Neural cell (in vitro differentiated cells): ENCODE data around the gene PAPOLA. TPM values are rescaled to one million over a fixed set of nuclear protein-coding genes. Genes with fewer than 3 reads are reported as not detected.

ENCODE experiments used
- H2AFZ ChIP-seq: fragments of 200-600, 300-800 bp; sonication (generic), shearing (Covaris generic); 2 replicates; pipeline ENCODE4 v1.6.0; 2014; ENCODE audit warnings: low read depth, mild to moderate bottlenecking, antibody characterized with exemption, low read length, moderate library complexity
- H3F3A ChIP-seq: fragments of 200-600 bp; shearing (Covaris generic); 2 replicates; pipeline ENCODE4 v1.6.1; 2016; ENCODE audit warnings: mild to moderate bottlenecking, moderate library complexity, mixed read lengths, antibody characterized with exemption, low read length; ENCODE audit not compliant: insufficient read depth, poor library complexity, severe bottlenecking
- H3K27ac ChIP-seq: fragments of 200-600, 300-800 bp; sonication (generic), shearing (Covaris generic); 2 replicates; pipeline ENCODE4 v1.5.1; 2014; ENCODE audit warnings: mild to moderate bottlenecking, low read length, moderate library complexity
- H3K27me3 ChIP-seq: fragments of 300-800, 200-600 bp; sonication (generic), shearing (Covaris generic); 2 replicates; pipeline ENCODE4 v1.6.0; 2014; ENCODE audit warnings: mild to moderate bottlenecking, low read depth, low read length, moderate library complexity; ENCODE audit not compliant: insufficient read depth
- H3K36me3 ChIP-seq: fragments of 300-800, 200-600 bp; sonication (generic), shearing (Covaris generic); 2 replicates; pipeline ENCODE4 v1.5.1; 2014; ENCODE audit warnings: mild to moderate bottlenecking, antibody characterized with exemption, low read length, moderate library complexity; ENCODE audit not compliant: insufficient read depth
- H3K4me2 ChIP-seq: fragments of 300-800, 200-600 bp; sonication (generic), shearing (Covaris generic); 2 replicates; pipeline ENCODE4 v1.6.0; 2014; ENCODE audit warnings: mild to moderate bottlenecking, low read length
- H3K4me3 ChIP-seq: fragments of 300-800, 200-600 bp; sonication (generic), shearing (Covaris generic); 2 replicates; pipeline ENCODE4 v1.5.1; 2014; ENCODE audit warnings: mild to moderate bottlenecking, low read length, moderate library complexity
- H3K79me2 ChIP-seq: fragments of 200-600 bp; shearing (Covaris generic); replicated peaks from 2 replicates; pipeline ENCODE4 v1.6.0; 2014; ENCODE audit warnings: mild to moderate bottlenecking, low read length, moderate library complexity; ENCODE audit not compliant: insufficient read depth
- H3K9ac ChIP-seq: fragments of 300-800, 200-600 bp; sonication (generic), shearing (Covaris generic); 2 replicates; pipeline ENCODE4 v1.6.1; 2016; ENCODE audit warnings: mild to moderate bottlenecking, low read length, mixed read lengths
- H3K9me2 ChIP-seq: fragments of 200-600 bp; shearing (Covaris generic); 2 replicates; pipeline ENCODE4 v1.6.1; 2016; ENCODE audit warnings: mild to moderate bottlenecking, low read length, mixed read lengths; ENCODE audit not compliant: insufficient read depth
- H3K9me3 ChIP-seq: fragments of 200-600, 300-800 bp; sonication (generic), shearing (Covaris generic); 2 replicates; pipeline ENCODE4 v1.6.1; 2016; ENCODE audit warnings: mild to moderate bottlenecking, mixed run types, low read length, moderate library complexity, mixed read lengths
- H4K20me1 ChIP-seq: fragments of 200-600 bp; shearing (Covaris generic); 2 replicates; pipeline ENCODE4 v1.6.1; 2016; ENCODE audit warnings: mild to moderate bottlenecking, mixed run types; ENCODE audit not compliant: insufficient read depth
- EP300 ChIP-seq: fragments of 450-650 bp; conservative IDR thresholded peaks from 2 replicates; pipeline ENCODE4 v1.6.1; 2014; ENCODE audit warnings: antibody characterized with exemption, mild to moderate bottlenecking, moderate library complexity; ENCODE audit not compliant: poor library complexity, severe bottlenecking
- EZH2 ChIP-seq: fragments of 200-600, 300-800 bp; shearing (Covaris generic), sonication (generic); IDR thresholded peaks from 2 replicates; pipeline ENCODE4 v1.6.1; 2014; ENCODE audit warnings: antibody characterized with exemption, low read length, borderline replicate concordance, mild to moderate bottlenecking; ENCODE audit not compliant: insufficient read depth, poor library complexity, severe bottlenecking
- MXI1 ChIP-seq: fragments of 450-650 bp; conservative IDR thresholded peaks from 2 replicates; pipeline ENCODE4 v1.6.1; 2014; ENCODE audit warnings: antibody characterized with exemption, mild to moderate bottlenecking; ENCODE audit not compliant: poor library complexity, severe bottlenecking
- POLR2AphosphoS5 ChIP-seq: IDR thresholded peaks from 2 replicates; pipeline ENCODE4 v1.6.1; 2012
- RAD21 ChIP-seq: fragments of 450-650 bp; conservative IDR thresholded peaks from 2 replicates; pipeline ENCODE4 v1.6.1; 2014; ENCODE audit warnings: antibody characterized with exemption, mild to moderate bottlenecking, moderate library complexity
- SMC3 ChIP-seq: fragments of 450-650 bp; conservative IDR thresholded peaks from 2 replicates; pipeline ENCODE4 v1.6.1; 2014; ENCODE audit warnings: antibody characterized with exemption, mild to moderate bottlenecking, moderate library complexity; ENCODE audit not compliant: poor library complexity
- TAF1 ChIP-seq: IDR thresholded peaks from 2 replicates; pipeline ENCODE4 v1.6.1; 2012; ENCODE audit warnings: low read depth
- polyA plus RNA-seq: library from polyadenylated mRNA; depleted of rRNA; stranded (reverse); fragments of >200 nt; gene quantifications from 2 replicates; pipeline ENCODE4 v1.2.3, GENCODE V29; 2014
- TF ChIP-seq, protein P1 (sequence below): IDR thresholded peaks from 2 replicates; pipeline ENCODE4 v1.6.1; 2012; ENCODE audit warnings: borderline replicate concordance
- TF ChIP-seq, protein P2 (sequence below): fragments of 450-650 bp; IDR thresholded peaks from 2 replicates; pipeline ENCODE4 v1.5.1; 2014; ENCODE audit warnings: antibody characterized with exemption, mild to moderate bottlenecking, moderate library complexity; ENCODE audit not compliant: poor library complexity, severe bottlenecking

Gene PAPOLA
- polyA plus RNA-seq, 1 donor from 2014 or later, result 150 TPM

DNA sequence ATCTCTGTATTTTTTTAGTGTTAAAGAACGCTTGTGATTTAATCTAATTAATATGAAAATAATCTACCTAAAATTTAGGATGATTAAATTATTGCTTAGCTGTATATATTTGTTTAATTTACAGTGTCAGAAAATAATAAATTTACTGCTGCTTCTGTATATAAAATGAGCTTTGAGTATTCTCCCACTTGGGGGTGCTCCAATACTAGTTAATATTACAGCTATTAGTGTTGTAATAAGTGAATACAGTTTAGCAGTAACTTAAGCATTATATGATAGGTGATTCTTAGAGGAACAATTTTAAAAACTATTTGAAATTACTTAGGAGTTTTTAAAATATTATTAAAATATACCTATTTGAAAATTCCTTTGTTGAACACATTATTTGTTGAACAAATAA, 62.2 kb downstream of the PAPOLA start:
- peaks cover 4% of the 10 kb centered on the region for H3K36me3 ChIP-seq
- peaks cover 4% of the 10 kb centered on the region for H3K79me2 ChIP-seq
- H4K20me1 ChIP-seq, result no peaks in the 10 kb centered on the region
- TF ChIP-seq, protein P1, sequence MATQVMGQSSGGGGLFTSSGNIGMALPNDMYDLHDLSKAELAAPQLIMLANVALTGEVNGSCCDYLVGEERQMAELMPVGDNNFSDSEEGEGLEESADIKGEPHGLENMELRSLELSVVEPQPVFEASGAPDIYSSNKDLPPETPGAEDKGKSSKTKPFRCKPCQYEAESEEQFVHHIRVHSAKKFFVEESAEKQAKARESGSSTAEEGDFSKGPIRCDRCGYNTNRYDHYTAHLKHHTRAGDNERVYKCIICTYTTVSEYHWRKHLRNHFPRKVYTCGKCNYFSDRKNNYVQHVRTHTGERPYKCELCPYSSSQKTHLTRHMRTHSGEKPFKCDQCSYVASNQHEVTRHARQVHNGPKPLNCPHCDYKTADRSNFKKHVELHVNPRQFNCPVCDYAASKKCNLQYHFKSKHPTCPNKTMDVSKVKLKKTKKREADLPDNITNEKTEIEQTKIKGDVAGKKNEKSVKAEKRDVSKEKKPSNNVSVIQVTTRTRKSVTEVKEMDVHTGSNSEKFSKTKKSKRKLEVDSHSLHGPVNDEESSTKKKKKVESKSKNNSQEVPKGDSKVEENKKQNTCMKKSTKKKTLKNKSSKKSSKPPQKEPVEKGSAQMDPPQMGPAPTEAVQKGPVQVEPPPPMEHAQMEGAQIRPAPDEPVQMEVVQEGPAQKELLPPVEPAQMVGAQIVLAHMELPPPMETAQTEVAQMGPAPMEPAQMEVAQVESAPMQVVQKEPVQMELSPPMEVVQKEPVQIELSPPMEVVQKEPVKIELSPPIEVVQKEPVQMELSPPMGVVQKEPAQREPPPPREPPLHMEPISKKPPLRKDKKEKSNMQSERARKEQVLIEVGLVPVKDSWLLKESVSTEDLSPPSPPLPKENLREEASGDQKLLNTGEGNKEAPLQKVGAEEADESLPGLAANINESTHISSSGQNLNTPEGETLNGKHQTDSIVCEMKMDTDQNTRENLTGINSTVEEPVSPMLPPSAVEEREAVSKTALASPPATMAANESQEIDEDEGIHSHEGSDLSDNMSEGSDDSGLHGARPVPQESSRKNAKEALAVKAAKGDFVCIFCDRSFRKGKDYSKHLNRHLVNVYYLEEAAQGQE, result no peak
- no peak for TF ChIP-seq MXI1
- TF ChIP-seq SMC3, result peak; percentile 69
- no peak for TF ChIP-seq POLR2AphosphoS5
- TF ChIP-seq RAD21, result peak; percentile 73
- TF ChIP-seq, protein P2, sequence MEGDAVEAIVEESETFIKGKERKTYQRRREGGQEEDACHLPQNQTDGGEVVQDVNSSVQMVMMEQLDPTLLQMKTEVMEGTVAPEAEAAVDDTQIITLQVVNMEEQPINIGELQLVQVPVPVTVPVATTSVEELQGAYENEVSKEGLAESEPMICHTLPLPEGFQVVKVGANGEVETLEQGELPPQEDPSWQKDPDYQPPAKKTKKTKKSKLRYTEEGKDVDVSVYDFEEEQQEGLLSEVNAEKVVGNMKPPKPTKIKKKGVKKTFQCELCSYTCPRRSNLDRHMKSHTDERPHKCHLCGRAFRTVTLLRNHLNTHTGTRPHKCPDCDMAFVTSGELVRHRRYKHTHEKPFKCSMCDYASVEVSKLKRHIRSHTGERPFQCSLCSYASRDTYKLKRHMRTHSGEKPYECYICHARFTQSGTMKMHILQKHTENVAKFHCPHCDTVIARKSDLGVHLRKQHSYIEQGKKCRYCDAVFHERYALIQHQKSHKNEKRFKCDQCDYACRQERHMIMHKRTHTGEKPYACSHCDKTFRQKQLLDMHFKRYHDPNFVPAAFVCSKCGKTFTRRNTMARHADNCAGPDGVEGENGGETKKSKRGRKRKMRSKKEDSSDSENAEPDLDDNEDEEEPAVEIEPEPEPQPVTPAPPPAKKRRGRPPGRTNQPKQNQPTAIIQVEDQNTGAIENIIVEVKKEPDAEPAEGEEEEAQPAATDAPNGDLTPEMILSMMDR, result peak; percentile 66
- no peak for TF ChIP-seq TAF1
- TF ChIP-seq EZH2, result no peak
- no peak for TF ChIP-seq EP300
- no peak overlapping the region for H3K9ac ChIP-seq
- no peaks in the 10 kb centered on the region for H3K9me2 ChIP-seq
- no peaks in the 10 kb centered on the region for H3K27me3 ChIP-seq
- no peak overlapping the region for H2AFZ ChIP-seq
- no peaks in the 10 kb centered on the region for H3K9me3 ChIP-seq
- H3K27ac ChIP-seq, result no peak overlapping the region
- H3K4me2 ChIP-seq, result no peak overlapping the region
- no peaks in the 10 kb centered on the region for H3F3A ChIP-seq
- H3K4me3 ChIP-seq, result no peak overlapping the region

DNA sequence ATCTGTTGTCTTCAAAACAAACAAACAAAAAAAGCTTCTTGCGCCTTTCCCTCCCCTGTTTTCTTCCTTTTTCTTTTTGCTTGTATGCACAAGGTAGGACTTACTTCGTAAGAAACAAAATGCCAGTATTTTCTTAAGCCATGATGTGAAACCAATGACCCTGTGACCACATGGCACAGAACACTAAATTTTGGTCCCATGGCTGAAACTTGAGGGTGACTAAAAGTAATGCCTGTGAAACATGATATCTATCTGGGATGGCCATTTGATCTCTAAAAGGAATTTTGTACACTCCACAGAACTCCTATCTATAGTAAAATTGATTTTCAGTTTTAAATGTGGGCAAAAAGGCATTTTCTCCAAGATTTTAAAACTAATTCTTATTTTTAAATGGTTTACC, 63.6 kb downstream of the PAPOLA start:
- no peaks in the 10 kb centered on the region for H3F3A ChIP-seq
- peaks cover 4% of the 10 kb centered on the region for H3K79me2 ChIP-seq
- no peak overlapping the region for H3K4me3 ChIP-seq
- no peak for TF ChIP-seq SMC3
- TF ChIP-seq POLR2AphosphoS5, result no peak
- no peak for TF ChIP-seq EZH2
- TF ChIP-seq, protein P2, result no peak
- TF ChIP-seq, protein P1, result no peak
- TF ChIP-seq RAD21, result no peak
- TF ChIP-seq EP300, result no peak
- no peak for TF ChIP-seq TAF1
- TF ChIP-seq MXI1, result no peak
- peaks cover 4% of the 10 kb centered on the region for H3K36me3 ChIP-seq
- no peak overlapping the region for H2AFZ ChIP-seq
- H3K9me2 ChIP-seq, result no peaks in the 10 kb centered on the region
- H3K9ac ChIP-seq, result no peak overlapping the region
- no peaks in the 10 kb centered on the region for H3K27me3 ChIP-seq
- H3K27ac ChIP-seq, result no peak overlapping the region
- no peaks in the 10 kb centered on the region for H4K20me1 ChIP-seq
- H3K9me3 ChIP-seq, result no peaks in the 10 kb centered on the region
- no peak overlapping the region for H3K4me2 ChIP-seq
